Posterior cingulate gyrus (tissue), 11 donors: Measurements from ENCODE around the gene DNHD1.
"Not testable (repeated sequence)": the region's sequence is repeated elsewhere in the genome, so short reads cannot be mapped to it uniquely, and the experiment has no call there.

ENCODE experiments used
- DNase-seq, 10 donors: peaks; one replicate each; pipeline versions ENCODE4 v3.0.0 to v3.0.0-alpha.2; 2020 to 2021; ENCODE audit warnings: mixed read lengths in 3 of 10
- intact Hi-C: fragments of 100-400 bp; cut with DNase I; formaldehyde crosslinking; loops from one replicate; pipeline ENCODE4 v1.15.1; 2023

DNHD1 gene

DNA sequence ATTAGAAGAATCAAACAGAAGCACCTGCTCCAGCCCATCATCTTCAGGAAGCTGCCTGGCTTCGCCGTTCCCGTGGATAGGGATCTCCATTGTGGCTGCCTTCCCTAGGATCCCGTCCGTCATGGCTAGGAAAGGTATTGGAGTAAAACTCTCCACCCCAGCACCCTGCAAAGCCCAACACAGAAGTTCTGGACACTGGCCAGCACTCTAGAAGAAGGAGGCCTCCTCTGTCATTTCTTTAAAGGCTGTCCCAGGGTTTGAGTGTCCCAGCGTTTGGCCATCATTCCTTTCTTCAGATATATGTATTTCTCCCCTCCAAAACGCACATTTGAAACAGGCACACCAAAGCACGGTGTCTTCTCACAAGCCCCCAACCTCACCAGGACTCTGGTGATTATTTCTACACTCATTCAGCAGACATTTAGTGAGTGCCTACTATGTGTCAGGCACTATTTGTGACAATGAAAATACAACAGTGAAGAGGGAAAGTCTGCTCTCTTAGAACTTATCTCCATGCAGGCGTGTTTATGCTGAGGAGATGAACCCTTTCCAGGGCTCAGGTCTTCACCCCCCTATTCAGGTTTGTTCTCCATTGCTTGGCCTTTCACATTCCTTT is 16.7 kb upstream of the DNHD1 start:
- intact Hi-C loops: loop anchor here (5.0 kb wide), 1 partner anchor 277 kb away; no protein-coding TSS in a partner anchor
- no peak for DNase-seq

DNA sequence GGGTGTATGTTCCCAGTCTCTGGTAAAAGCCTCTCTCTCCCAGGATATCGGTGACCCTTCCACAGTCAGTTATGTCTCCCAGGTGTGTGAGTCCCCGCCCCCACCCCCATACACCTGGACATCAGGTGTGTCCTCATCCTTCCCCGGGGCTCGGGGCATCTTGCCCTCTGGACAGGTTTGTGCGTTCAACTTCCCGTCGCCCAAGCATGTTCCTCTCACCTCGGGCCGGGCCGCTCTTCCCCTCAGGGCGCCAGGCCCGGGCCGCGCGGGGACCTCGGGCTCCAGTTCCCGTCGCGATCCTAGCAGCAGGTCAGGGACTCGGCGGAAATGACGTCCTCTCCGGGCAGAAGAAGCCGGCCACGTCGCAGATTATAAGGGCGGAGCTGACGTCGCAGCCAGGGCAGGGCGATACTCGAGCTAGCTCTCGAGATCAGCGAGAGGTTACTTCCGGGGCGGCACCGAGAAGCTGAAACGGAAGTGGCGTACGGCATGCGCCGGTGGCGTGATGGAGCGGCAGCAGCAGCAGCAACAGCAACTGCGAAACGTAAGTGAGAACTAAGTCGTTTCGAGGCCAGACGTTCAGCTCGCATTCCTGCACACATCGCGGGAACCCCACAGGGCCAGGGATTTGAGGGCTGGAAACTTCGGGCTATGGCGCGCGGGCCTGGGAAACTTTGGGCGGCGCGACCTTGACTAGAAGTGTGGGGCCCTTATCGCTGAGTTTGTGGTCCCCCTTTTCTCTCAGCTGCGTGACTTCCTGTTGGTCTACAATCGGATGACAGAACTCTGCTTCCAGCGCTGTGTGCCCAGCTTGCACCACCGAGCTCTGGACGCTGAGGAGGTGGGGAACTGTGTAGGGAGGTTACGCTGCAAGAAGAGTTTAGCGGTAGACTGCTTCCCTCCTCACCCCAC is 15.8 kb upstream of the DNHD1 start, which contains the start of the genes ARFIP2 and TIMM10B:
Gene ARFIP2, minus strand, starts transcription at position 320 of the 912 bp plus-strand sequence. CDS start 910 bp downstream, outside the sequence.
Gene TIMM10B, plus strand, starts transcription at position 490 of the 912 bp plus-strand sequence. Its CDS starts 16 bp downstream, at position 506.
- DNase-seq: peak; percentile 99 to 100 (median 100)
- intact Hi-C loops: loop anchor here (5.0 kb wide), 1 partner anchor 276 kb away; no protein-coding TSS in a partner anchor

GRCh38 chr11:6481924-6482275 is 15.2 kb upstream of the DNHD1 start:
- DNase-seq: no peak
- intact Hi-C loops: loop anchor here (5.0 kb wide), 1 partner anchor 275 kb away; no protein-coding TSS in a partner anchor

- intact Hi-C loops: loop anchor here (5.0 kb wide), 1 partner anchor 275 kb away; no protein-coding TSS in a partner anchor
- no peak for DNase-seq
Measured at GRCh38 chr11:6482441-6482840, 14.6 kb upstream of the DNHD1 start.

- intact Hi-C loops: loop anchor here (5.0 kb wide), 1 partner anchor 274 kb away; no protein-coding TSS in a partner anchor
- no peak for DNase-seq
Measured at GRCh38 chr11:6483015-6483414, 14.1 kb upstream of the DNHD1 start.

DNA sequence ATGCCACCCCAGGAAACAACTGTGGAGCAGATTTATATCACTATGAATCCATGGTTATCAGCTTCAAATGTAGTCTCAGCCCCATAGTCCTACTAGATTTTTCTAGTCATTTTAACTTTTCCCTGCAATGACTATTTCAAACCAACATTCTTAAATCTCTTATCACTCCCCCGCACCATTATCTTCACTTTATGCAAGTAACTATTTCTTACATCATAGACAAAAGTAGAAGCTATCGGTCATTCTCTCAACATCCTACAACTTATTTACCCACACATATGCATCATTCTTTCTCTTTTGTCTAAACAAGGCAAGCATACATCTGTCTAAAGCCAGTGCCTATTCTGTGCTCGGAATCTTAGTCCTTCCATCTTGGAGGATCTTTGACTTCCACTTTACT is 11.4 kb upstream of the DNHD1 start:
- intact Hi-C loops: no loop called here
- no peak for DNase-seq

GRCh38 chr11:6486256-6486655 is 10.8 kb upstream of the DNHD1 start:
- intact Hi-C loops: no loop called here
- DNase-seq: no peak

GRCh38 chr11:6486938-6487337 is 10.1 kb upstream of the DNHD1 start:
- DNase-seq: no peak
- intact Hi-C loops: no loop called here

GRCh38 chr11:6488342-6488741 is 8.7 kb upstream of the DNHD1 start:
- no peak for DNase-seq
- intact Hi-C loops: no loop called here

DNA sequence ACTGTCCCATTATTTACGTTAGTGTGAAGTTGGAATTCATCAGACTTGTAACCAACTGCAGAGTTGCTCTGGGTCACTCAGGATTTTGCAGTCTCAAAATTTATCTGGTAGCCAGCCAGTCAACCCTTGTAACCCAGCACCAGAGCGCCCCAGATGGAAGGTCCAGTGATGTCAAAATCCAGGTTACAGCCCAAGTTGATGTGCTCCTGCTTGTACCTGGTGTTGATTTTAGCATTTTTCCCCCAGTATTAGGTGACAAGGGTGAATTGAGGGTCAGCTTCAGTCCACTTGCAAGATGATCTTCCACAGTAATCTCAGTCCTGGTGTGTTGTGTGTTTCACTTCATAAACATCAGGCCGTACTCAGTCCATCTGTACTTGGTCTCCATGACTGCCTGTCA is 8.3 kb upstream of the DNHD1 start:
- no peak for DNase-seq
- intact Hi-C loops: no loop called here

DNA sequence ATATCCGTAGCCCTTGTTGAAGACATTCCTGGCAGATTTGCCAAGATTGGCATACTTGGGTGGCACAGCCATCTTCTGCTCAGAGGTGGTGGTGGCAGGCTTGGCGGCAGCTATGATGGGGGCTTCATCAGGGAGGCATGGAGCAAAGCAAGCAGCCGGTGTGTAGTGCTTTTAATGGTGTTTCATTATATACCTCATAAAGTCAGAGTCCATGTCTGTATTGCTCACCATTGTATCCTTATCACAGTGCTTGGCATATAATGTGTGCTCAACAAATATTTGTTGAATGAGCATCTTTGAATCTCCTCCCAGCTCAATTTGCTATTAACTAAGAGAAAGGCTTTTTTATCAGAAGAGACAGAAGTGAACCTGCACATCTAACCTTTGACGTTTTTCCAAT is 7.8 kb upstream of the DNHD1 start:
- intact Hi-C loops: no loop called here
- DNase-seq: no peak

DNA sequence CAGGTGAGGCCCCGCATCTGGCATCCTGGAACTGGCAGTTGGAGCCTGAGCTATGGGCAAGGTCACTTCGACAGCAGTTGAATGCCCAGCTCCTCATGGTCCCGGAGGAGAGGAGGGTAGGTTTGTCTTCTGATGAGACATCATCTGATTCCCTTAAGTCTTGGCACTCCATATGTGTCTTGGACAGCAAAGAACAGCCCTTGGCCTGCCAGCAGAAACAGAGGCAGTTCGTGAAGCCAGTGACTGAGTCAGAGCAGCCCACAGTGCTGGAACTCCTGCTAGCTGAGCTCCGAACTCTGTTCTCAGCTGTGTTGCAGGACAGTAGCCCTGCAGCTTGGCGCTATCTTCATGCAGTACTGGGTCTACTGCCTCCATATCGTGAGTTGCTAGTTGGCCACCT is 1.0 kb downstream of the DNHD1 start:
- peak in 8 of 10 donors; percentile 35 to 92 (median 65) for DNase-seq
- intact Hi-C loops: no loop called here

DNA sequence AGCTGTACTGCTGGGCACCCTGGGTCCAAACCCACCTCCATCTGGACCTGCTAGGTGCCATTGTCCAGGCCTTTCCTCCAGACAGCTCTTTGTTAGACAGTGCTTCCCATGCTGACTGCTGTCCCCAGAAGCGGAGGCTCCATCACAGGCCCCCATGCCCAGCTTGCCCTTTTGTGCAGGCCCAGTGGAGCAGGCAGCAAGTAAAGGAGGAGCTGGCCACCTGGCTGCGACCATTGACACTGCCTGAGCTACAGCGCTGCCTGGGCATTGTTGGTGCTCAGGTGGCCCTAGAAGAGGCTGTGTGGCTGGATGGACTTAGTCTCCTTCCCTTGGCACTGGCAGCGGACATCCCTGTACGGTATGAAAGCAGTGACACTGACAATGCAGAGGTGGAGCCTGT is 1.5 kb downstream of the DNHD1 start:
- intact Hi-C loops: no loop called here
- DNase-seq: peak in 2 of 10 donors; percentile 69 to 80

- no peak for DNase-seq
- intact Hi-C loops: loop anchor here (10.0 kb wide), 1 partner anchor 118 kb away; no protein-coding TSS in a partner anchor
Measured at GRCh38 chr11:6502382-6502781, 5.3 kb downstream of the DNHD1 start.

GRCh38 chr11:6504166-6504565 is 7.1 kb downstream of the DNHD1 start:
- intact Hi-C loops: loop anchor here (10.0 kb wide), 1 partner anchor 119 kb away; no protein-coding TSS in a partner anchor
- DNase-seq: no peak

DNA sequence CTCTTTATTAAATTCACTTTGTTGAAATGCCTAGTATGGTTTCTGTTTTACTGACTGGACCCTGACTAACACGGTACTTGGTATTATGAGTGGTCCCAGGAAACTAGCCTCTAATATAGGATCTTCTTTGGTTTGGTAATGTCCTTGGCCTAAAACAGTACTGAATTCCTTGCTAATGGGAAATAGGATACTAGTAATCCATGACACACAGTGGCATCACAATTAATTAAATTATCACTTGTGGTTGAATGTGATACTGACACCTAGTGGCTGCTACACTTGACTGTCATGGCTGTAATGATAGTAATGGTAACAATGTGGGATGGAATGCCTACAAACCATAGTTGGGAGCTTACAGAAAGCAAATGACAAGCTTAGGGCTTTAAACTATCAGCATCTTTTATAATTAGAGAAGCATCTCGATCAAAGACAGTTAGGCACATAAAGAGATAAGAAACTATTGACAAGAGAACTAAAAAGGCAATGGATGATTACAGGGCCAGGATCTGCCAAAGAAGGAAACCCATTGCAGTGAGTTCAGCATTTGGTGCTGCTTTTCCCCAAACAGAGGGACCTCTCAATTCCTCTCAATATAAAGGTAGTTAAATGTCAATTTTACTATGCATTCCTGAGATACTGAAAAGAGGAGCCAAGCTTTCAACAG is 8.6 kb downstream of the DNHD1 start:
- intact Hi-C loops: loop anchor here (10.0 kb wide), 1 partner anchor 121 kb away; no protein-coding TSS in a partner anchor
- DNase-seq: no peak

GRCh38 chr11:6516865-6517264 is 19.8 kb downstream of the DNHD1 start:
- no peak for DNase-seq
- intact Hi-C loops: no loop called here

- intact Hi-C loops: no loop called here
- DNase-seq: no peak
Measured at GRCh38 chr11:6520265-6520664, 23.2 kb downstream of the DNHD1 start.

DNA sequence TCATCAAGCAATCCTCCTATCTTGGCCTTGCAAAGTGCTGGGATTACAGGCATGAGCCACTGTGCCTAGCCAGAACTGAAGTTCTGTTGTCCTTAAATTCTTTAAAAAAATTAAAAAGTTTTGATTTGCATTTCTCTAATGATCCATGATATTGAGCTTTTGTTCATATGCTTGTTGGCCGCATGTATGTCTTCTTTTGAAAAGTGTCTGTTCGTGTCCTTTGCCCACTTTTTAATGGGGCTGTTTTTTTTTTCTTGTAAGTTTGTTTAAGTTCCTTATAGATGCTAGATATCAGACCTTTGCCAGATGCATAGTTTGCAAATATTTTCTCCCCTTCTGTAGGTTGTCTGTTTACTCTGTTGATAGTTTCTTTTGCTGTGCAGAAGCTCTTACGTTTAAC is 24.9 kb downstream of the DNHD1 start:
- intact Hi-C loops, DNase-seq: not testable (repeated sequence)

DNA sequence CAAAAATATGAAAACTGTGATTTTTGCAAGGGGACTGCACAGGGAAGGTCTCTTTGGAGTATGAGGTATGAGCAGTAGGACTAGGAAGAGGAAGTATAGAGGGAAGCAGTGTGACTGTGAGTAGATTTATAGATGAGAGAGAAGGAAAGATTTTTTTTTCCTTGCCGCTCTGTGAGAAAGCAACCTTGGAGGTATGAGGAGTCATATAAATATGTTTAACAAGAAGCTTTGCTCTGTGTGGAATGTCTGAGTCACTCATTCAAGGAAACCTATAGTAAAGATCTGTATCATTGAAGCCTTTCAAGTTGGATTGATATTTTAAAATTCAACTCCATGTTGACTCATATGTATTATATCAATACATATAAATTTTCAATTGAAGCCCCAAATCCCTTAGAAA is 26.2 kb downstream of the DNHD1 start:
- intact Hi-C loops: no loop called here
- DNase-seq: no peak
